ENCODE results near the gene NPFF.

- no peak for TF ChIP-seq CTCF (conservative IDR thresholded peaks at IDR 0.05 in 1 of 2, IDR thresholded peaks at IDR 0.05 in 1 of 2; ENCODE audit: low read depth in 1 of 2, low read length in 2 of 2)
- no peak for TF ChIP-seq EZH2 (IDR thresholded peaks at IDR 0.05; ENCODE audit: low read length, missing control alignments)
Observed at GRCh38 chr12:53485955-53486735, 21.1 kb downstream of the NPFF start.

Measured in fibroblast of lung (primary cell).